ENCODE results near the gene PGLYRP2. TPM values are rescaled to one million over a fixed set of nuclear protein-coding genes. Genes with fewer than 3 reads are reported as not detected.
"Not testable (repeated sequence)": the region's sequence is repeated elsewhere in the genome, so short reads cannot be mapped to it uniquely, and the experiment has no call there.

PGLYRP2 gene
- total RNA-seq, 2 donors from 2014 or later: not detected

DNA sequence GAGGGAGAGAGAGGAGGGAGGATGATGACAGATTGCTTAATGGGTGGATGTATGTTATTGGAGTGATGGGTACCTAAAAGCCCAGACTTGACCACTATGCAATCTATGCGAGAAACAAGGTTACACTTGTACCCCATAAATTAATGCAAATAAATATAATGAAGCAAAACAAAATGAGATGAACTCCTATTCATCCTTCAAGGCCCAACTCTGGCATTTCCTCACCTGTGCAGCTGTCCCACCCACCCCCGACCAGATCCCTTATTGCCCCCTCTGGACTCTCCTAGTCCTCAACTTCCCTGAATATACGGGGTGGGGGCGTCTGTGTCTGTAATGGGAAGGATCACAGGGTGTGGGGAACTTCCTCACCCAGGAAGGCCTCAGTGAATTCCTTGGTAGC lies 4.1 kb downstream of the PGLYRP2 start:
- ATAC-seq: no peak
- H3K4me1 Mint-ChIP-seq (ENCODE audit: low read depth in 2 of 2): peaks cover 12 to 17% of the 10 kb centered on the region in 2 donors
- no peak for DNase-seq (ENCODE audit: low spot score)
- H3K27ac Mint-ChIP-seq: no peak overlapping the region
- no peak overlapping the region for H3K4me3 Mint-ChIP-seq
- no peaks in the 10 kb centered on the region for H3K36me3 Mint-ChIP-seq
- no peaks in the 10 kb centered on the region for H3K9me3 Mint-ChIP-seq
- peaks cover 0 to 2% of the 10 kb centered on the region in 2 donors for H3K27me3 Mint-ChIP-seq

DNA sequence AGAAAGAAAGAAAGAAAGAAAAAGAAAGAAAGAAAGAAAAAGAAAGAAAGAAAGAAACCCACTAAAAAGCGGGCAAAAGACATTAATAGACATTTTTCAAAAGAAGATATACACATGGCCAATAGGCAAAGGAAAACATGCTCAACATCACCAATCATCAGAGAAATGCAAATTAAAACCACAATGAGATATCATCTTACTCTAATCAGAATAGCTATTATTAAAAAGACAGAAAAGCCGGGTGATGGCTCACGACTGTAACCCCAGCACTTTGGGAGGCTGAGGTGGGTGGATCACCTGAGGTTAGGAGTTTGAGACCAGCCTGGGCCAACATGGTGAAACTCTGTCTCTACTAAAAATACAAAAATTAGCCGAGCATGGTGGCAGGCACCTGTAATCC lies 5.5 kb downstream of the PGLYRP2 start:
- H3K27me3 Mint-ChIP-seq; ATAC-seq; H3K36me3 Mint-ChIP-seq; DNase-seq (ENCODE audit: low spot score); H3K4me3 Mint-ChIP-seq; H3K9me3 Mint-ChIP-seq: not testable (repeated sequence)
- H3K27ac Mint-ChIP-seq: peak overlapping the region in 1 of 2 donors; percentile 9
- H3K4me1 Mint-ChIP-seq (ENCODE audit: low read depth in 2 of 2): peaks cover 25 to 26% of the 10 kb centered on the region in 2 donors

DNA sequence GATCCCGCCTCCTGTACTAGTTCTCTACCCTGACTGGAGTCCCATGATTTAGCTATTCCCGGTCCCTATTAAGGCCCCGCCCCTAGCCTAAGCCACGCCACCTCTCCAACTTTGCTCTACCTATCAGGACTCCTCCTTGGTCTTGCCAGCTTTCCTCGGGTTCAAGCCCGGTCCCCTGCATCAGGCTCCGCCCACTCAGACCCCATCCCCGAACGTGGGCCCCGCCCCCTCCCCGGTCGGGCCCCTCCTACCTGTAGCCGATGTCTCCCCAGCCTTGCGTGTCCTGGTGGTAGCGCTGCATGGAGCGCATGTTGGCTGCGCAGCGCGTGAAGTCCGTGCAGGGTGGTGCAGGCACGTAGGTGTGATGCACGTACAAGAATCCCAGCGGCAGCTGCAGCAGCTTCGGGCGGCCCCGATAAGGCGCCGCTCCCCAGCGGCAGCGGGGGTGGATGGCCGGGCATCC lies 7.6 kb downstream of the PGLYRP2 start:
- no peak for ATAC-seq
- H3K36me3 Mint-ChIP-seq: no peaks in the 10 kb centered on the region
- peak; percentile 55 for DNase-seq (ENCODE audit: low spot score)
- H3K9me3 Mint-ChIP-seq: no peaks in the 10 kb centered on the region
- no peak overlapping the region for H3K4me3 Mint-ChIP-seq
- H3K27ac Mint-ChIP-seq: no peak overlapping the region
- H3K27me3 Mint-ChIP-seq: peaks cover 0 to 8% of the 10 kb centered on the region in 2 donors
- H3K4me1 Mint-ChIP-seq (ENCODE audit: low read depth in 2 of 2): peaks cover 40 to 43% of the 10 kb centered on the region in 2 donors

- peak overlapping the region; percentile 22 to 84 for H3K27ac Mint-ChIP-seq
- DNase-seq (ENCODE audit: low spot score): peak; percentile 60
- H3K4me1 Mint-ChIP-seq (ENCODE audit: low read depth in 2 of 2): peaks cover 41 to 43% of the 10 kb centered on the region in 2 donors
Observed at GRCh38 chr19:15469513-15470297, 9.6 kb downstream of the PGLYRP2 start.

DNA sequence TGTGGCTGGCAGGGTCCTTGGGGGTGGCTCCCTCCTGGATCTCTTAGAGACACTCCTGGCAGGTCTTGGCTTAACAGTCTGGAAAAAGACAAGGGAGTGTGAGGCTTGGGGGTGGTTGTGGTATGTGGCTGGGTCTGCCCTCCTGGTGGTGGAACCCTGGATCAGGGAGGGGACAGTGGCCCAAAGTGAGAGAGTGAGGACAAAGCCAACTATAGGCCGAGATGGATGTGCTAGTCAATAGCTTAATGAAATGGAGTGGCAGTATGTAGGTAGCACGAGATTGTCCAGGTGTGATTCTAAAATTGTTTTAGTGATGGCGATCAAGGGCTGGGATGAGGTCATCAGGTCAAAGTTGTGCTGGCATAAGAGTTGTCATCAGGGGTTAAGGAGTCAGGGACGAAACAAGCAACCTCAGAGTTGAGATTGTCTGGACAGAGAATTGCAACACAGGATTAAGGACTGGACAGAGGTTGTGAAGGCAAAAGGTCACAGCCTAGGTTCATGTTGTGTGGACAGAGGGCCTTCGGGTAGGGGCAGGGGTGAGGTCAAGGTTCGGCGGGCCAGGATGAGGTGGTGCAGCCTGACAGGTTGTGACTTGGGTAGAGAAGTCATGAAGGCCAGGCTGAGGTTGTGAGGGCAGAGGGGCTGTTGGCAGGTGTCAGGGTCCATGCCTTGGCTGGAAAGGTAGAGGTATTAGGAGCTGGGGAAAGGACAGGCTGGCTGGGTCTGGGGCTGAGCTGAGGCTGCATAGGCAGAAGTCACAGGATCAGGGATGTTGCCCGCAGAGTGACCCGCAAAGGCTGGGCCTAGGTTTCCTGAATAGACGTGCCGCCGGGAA lies 10.4 kb downstream of the PGLYRP2 start:
- Mint-ChIP-seq H3K36me3 (no peaks in the 10 kb centered on the region), H3K4me1 (ENCODE audit: low read depth in 2 of 2) (peaks cover 44 to 46% of the 10 kb centered on the region in 2 donors), H3K4me3 (peak overlapping the region; percentile 80), H3K27me3 (peaks cover 0 to 8% of the 10 kb centered on the region in 2 donors), H3K27ac (peak overlapping the region; percentile 22 to 84), H3K9me3 (no peaks in the 10 kb centered on the region)
- DNase-seq (ENCODE audit: low spot score) (peak; percentile 51), ATAC-seq (no peak)

More at GRCh38 chr19:15469513-15470297, 9.6 kb downstream of the PGLYRP2 start:
- Mint-ChIP-seq H3K9me3 (no peaks in the 10 kb centered on the region), H3K4me3 (peak overlapping the region; percentile 80), H3K27me3 (peaks cover 0 to 8% of the 10 kb centered on the region in 2 donors), H3K36me3 (no peaks in the 10 kb centered on the region)
- peak; percentile 68 to 77 for ATAC-seq

DNA sequence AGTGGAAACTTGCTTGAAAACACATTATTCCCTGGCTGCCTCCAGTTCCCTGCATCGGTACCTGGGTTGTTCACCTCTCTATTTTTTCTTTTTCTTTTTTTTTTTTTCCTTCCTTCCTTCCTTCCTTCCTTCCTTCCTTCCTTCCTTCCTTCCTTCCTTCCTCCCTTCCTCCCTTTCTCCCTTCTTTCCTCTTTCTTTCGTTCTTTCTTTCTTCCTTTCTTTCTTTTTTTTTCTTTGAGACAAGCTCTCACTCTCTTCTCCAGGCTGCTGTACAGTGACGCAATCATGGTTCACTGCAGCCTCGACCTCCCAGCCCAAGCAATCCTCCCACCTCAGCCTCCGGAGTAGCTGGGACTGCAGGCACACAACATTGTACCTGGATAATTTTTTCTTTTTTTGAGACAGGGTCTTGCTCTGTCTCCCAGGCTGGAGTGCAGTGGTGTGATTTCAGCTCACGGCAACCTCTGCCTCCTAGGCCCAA lies 11.5 kb downstream of the PGLYRP2 start:
- DNase-seq (ENCODE audit: low spot score): peak; percentile 16
- H3K9me3 Mint-ChIP-seq: no peaks in the 10 kb centered on the region
- ATAC-seq: no peak
- no peaks in the 10 kb centered on the region for H3K36me3 Mint-ChIP-seq
- peaks cover 0 to 8% of the 10 kb centered on the region in 2 donors for H3K27me3 Mint-ChIP-seq
- H3K27ac Mint-ChIP-seq: peak overlapping the region; percentile 75 to 84
- H3K4me3 Mint-ChIP-seq: peak overlapping the region; percentile 80
- H3K4me1 Mint-ChIP-seq (ENCODE audit: low read depth in 2 of 2): peaks cover 48 to 51% of the 10 kb centered on the region in 2 donors

- ATAC-seq: peak; percentile 62 to 64
- peak; percentile 67 for DNase-seq (ENCODE audit: low spot score)
- Mint-ChIP-seq H3K27me3 (peaks cover 0 to 8% of the 10 kb centered on the region in 2 donors), H3K27ac (peak overlapping the region; percentile 75 to 84), H3K36me3 (no peaks in the 10 kb centered on the region), H3K4me1 (ENCODE audit: low read depth in 2 of 2) (peaks cover 51 to 54% of the 10 kb centered on the region in 2 donors), H3K9me3 (no peaks in the 10 kb centered on the region), H3K4me3 (peak overlapping the region; percentile 74)
Observed at GRCh38 chr19:15466851-15467733, 12.2 kb downstream of the PGLYRP2 start.

GRCh38 chr19:15464394-15465385 lies 14.6 kb downstream of the PGLYRP2 start, which contains the start of gene RASAL3:
Gene RASAL3, minus strand, starts transcription at chr19:15464544. Its CDS starts 186 bp downstream, at chr19:15464358.
- Mint-ChIP-seq H3K27me3 (peaks cover 0 to 6% of the 10 kb centered on the region in 2 donors), H3K27ac (peak within 1 kb of the TSS; percentile 94 to 95), H3K36me3 (no peaks in the 10 kb centered on the region), H3K4me3 (peak within 1 kb of the TSS; percentile 95), H3K4me1 (ENCODE audit: low read depth in 2 of 2) (peaks cover 54% of the 10 kb centered on the region in 2 donors), H3K9me3 (no peaks in the 10 kb centered on the region)
- ATAC-seq (peak; percentile 82 to 83), DNase-seq (ENCODE audit: low spot score) (peak; percentile 81)

DNA sequence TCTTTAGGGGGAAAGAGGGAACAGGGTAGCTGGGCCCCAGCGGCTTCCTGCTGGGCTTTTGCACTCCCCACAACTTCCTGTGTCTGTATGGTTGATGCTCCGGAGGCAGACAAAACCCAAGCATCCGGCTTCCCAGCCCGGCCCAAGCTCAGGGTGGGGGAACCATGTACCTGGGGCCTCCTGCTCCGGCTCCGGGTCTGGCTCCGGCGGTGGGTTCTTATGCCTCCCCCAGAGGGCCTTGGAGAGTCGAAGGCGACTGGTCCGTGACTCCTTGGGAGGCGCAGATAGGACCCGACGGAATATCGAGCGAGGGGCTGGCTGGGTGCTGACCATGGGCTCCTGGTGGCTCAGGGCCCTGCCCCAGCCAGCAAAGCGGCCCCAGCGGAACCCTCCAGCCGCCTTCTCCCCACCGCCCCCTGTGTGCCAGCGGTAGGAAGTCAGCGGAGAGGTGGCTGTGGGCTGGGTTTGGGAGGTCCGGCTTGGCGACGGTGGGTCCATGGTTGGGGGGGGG lies 15.4 kb downstream of the PGLYRP2 start:
- no peaks in the 10 kb centered on the region for H3K36me3 Mint-ChIP-seq
- peaks cover 0 to 1% of the 10 kb centered on the region in 2 donors for H3K27me3 Mint-ChIP-seq
- peak; percentile 86 for DNase-seq (ENCODE audit: low spot score)
- no peaks in the 10 kb centered on the region for H3K9me3 Mint-ChIP-seq
- peak overlapping the region; percentile 95 for H3K4me3 Mint-ChIP-seq
- H3K4me1 Mint-ChIP-seq (ENCODE audit: low read depth in 2 of 2): peaks cover 49 to 51% of the 10 kb centered on the region in 2 donors
- peak overlapping the region; percentile 94 to 95 for H3K27ac Mint-ChIP-seq
- ATAC-seq: peak; percentile 88 to 89

- H3K27ac Mint-ChIP-seq: peak overlapping the region; percentile 94 to 95
- peak overlapping the region; percentile 17 for H3K4me3 Mint-ChIP-seq
- peaks cover 27 to 32% of the 10 kb centered on the region in 2 donors for H3K4me1 Mint-ChIP-seq (ENCODE audit: low read depth in 2 of 2)
- no peaks in the 10 kb centered on the region for H3K36me3 Mint-ChIP-seq
- no peak for DNase-seq (ENCODE audit: low spot score)
- no peaks in the 10 kb centered on the region for H3K9me3 Mint-ChIP-seq
- no peaks in the 10 kb centered on the region for H3K27me3 Mint-ChIP-seq
- no peak for ATAC-seq
Observed at GRCh38 chr19:15461694-15462093, 17.6 kb downstream of the PGLYRP2 start.

- no peaks in the 10 kb centered on the region for H3K9me3 Mint-ChIP-seq
Observed at GRCh38 chr19:15457701-15458484, 21.4 kb downstream of the PGLYRP2 start.

More at GRCh38 chr19:15457701-15458484, 21.4 kb downstream of the PGLYRP2 start:
- Mint-ChIP-seq H3K27ac (no peak overlapping the region), H3K4me1 (ENCODE audit: low read depth in 2 of 2) (peaks cover 26 to 31% of the 10 kb centered on the region in 2 donors), H3K36me3 (peaks cover 14% of the 10 kb centered on the region), H3K4me3 (no peak overlapping the region), H3K27me3 (no peaks in the 10 kb centered on the region)
- DNase-seq (ENCODE audit: low spot score) (no peak), ATAC-seq (no peak)

All from natural killer cell treated with Interleukin-12 subunit alpha and Interleukin-12 subunit beta and Interleukin-15 and Interleukin-18, amount 100 ng/mL, for 72 hours (primary cell).